CD14-positive monocyte (primary cell): ENCODE data around the gene EXOC4. TPM values are rescaled to one million over a fixed set of nuclear protein-coding genes. Genes with fewer than 3 reads are reported as not detected.

Experiments
- DNase-seq, 3 donors: peaks; one replicate each; pipeline ENCODE4 v3.0.0-alpha.2; 2011 to 2022
- H2AFZ ChIP-seq: 2 replicates; pipeline ENCODE4 v1.6.0; 2012; ENCODE audit warnings: mild to moderate bottlenecking, low read depth, low read length, inconsistent platforms; ENCODE audit not compliant: insufficient read depth, poor library complexity, severe bottlenecking
- H3K27ac ChIP-seq, 2 donors: 1 replicate in 1 of 2; 2 replicates in 1 of 2; pipeline ENCODE4 v1.5.1; 2012 to 2013; ENCODE audit warnings: low read length in 2 of 2, control low read depth in 1 of 2, inconsistent platforms in 1 of 2, low read depth in 1 of 2, mild to moderate bottlenecking in 1 of 2
- H3K27me3 ChIP-seq, 2 donors: one replicate each; pipeline versions ENCODE4 v1.6.0 to v1.6.1; 2011 to 2013; ENCODE audit warnings: low read length in 2 of 2; ENCODE audit not compliant: control insufficient read depth in 2 of 2, insufficient read depth in 2 of 2
- H3K36me3 ChIP-seq, 2 donors: replicated peaks in 1 of 2; 1 replicate in 1 of 2; 2 replicates in 1 of 2; pipeline versions ENCODE4 v1.5.1 to v1.6.1; 2012 to 2013; ENCODE audit warnings: low read length in 2 of 2, control low read depth in 1 of 2, inconsistent platforms in 1 of 2, mild to moderate bottlenecking in 1 of 2; ENCODE audit not compliant: insufficient read depth in 2 of 2, control insufficient read depth in 1 of 2
- H3K4me1 ChIP-seq, 2 donors: 1 replicate in 1 of 2; 2 replicates in 1 of 2; pipeline versions ENCODE4 v1.5.1 to v1.6.1; 2012 to 2013; ENCODE audit warnings: low read length in 2 of 2, control low read depth in 1 of 2, inconsistent platforms in 1 of 2, mild to moderate bottlenecking in 1 of 2, moderate library complexity in 1 of 2; ENCODE audit not compliant: insufficient read depth in 2 of 2, control insufficient read depth in 1 of 2
- H3K4me2 ChIP-seq: replicated peaks from 2 replicates; pipeline ENCODE3; 2012; ENCODE audit warnings: low read length, moderate library complexity, mild to moderate bottlenecking; ENCODE audit not compliant: poor library complexity, severe bottlenecking; ENCODE audit errors: extremely low read depth
- H3K4me3 ChIP-seq, 3 experiments: fragments of 200-600 bp in 1 of 3; sonication (generic) in 1 of 3; replicated peaks in 1 of 3; 1 replicate in 2 of 3; 2 replicates in 1 of 3; pipeline ENCODE4 v1.5.1; 2011 to 2013; ENCODE audit warnings: low read length in 3 of 3, mild to moderate bottlenecking in 3 of 3, control low read depth in 2 of 3, low read depth in 2 of 3, inconsistent platforms in 1 of 3, moderate library complexity in 1 of 3
- H3K79me2 ChIP-seq: 2 replicates; pipeline ENCODE4 v1.6.0; 2012; ENCODE audit warnings: mild to moderate bottlenecking, control low read depth, inconsistent platforms, low read length, moderate library complexity; ENCODE audit not compliant: insufficient read depth
- H3K9ac ChIP-seq: 2 replicates; pipeline ENCODE4 v1.6.0; 2017; ENCODE audit warnings: low read length, mild to moderate bottlenecking; ENCODE audit not compliant: insufficient read depth, poor library complexity, severe bottlenecking
- H3K9me3 ChIP-seq, 2 donors: replicated peaks in 1 of 2; 1 replicate in 1 of 2; 2 replicates in 1 of 2; pipeline versions ENCODE4 v1.5.1 to v1.6.1; 2012 to 2013; ENCODE audit warnings: low read length in 2 of 2, control low read depth in 1 of 2; ENCODE audit not compliant: control insufficient read depth in 1 of 2, insufficient read depth in 1 of 2
- H4K20me1 ChIP-seq: 2 replicates; pipeline ENCODE4 v1.6.0; 2012; ENCODE audit warnings: mild to moderate bottlenecking, low read length, control low read depth, moderate library complexity; ENCODE audit not compliant: insufficient read depth
- H3K27ac Mint-ChIP-seq, 7 donors: one replicate each; pipeline ENCODE4 v1.8.0; 2020; ENCODE audit warnings: mild to moderate bottlenecking in 7 of 7, mixed read lengths in 7 of 7, moderate library complexity in 6 of 7, inconsistent platforms in 2 of 7
- H3K27me3 Mint-ChIP-seq, 3 donors: one replicate each; pipeline ENCODE4 v1.8.0; 2021 to 2022; ENCODE audit warnings: low read depth in 3 of 3, mild to moderate bottlenecking in 3 of 3, mixed read lengths in 3 of 3, moderate library complexity in 3 of 3, inconsistent platforms in 1 of 3
- H3K36me3 Mint-ChIP-seq, 2 donors: one replicate each; pipeline ENCODE4 v1.8.0; 2020; ENCODE audit warnings: mixed read lengths in 2 of 2, inconsistent platforms in 1 of 2, mild to moderate bottlenecking in 1 of 2
- H3K4me1 Mint-ChIP-seq: one replicate; pipeline ENCODE4 v1.8.0; 2020; ENCODE audit warnings: mild to moderate bottlenecking, mixed read lengths
- H3K4me3 Mint-ChIP-seq, 2 donors: one replicate each; pipeline ENCODE4 v1.8.0; 2020; ENCODE audit warnings: mild to moderate bottlenecking in 2 of 2, mixed read lengths in 2 of 2, moderate library complexity in 1 of 2
- H3K9me3 Mint-ChIP-seq, 7 donors: one replicate each; pipeline ENCODE4 v1.8.0; 2020 to 2022; ENCODE audit warnings: mixed read lengths in 7 of 7, mild to moderate bottlenecking in 6 of 7, moderate library complexity in 6 of 7, inconsistent platforms in 2 of 7
- WGBS: methylation state at CpG from one replicate; pipeline ENCODE4 v1.1.5; 2013; ENCODE audit warnings: missing lambda C conversion rate; ENCODE audit not compliant: insufficient coverage; 5-methylcytosine and 5-hydroxymethylcytosine counted together
- intact Hi-C, 2 donors: fragments of 100-400 bp; cut with micrococcal nuclease; formaldehyde crosslinking; loops; one replicate each; pipeline versions ENCODE4 v1.15.0 to v1.15.1; 2023
- polyA plus RNA-seq, 3 donors: library from polyadenylated mRNA; depleted of rRNA in 1 of 3; unstranded in 2 of 3; stranded (reverse) in 1 of 3; fragments of 300-500 nt in 2 of 3; fragments of >200 nt in 1 of 3; fragmentation: Illumina TruSeq in 2 of 3; gene quantifications; 1 replicate in 2 of 3; 2 replicates in 1 of 3; pipeline ENCODE4 v1.2.3, GENCODE V29; 2012 to 2021
- TF ChIP-seq, protein P1 (sequence below): fragments of 200-600 bp; IDR thresholded peaks from one replicate; pipeline ENCODE4 v1.8.0; 2022; ENCODE audit warnings: antibody characterized with exemption, mild to moderate bottlenecking

Gene EXOC4
- polyA plus RNA-seq, 3 donors = 20.6 to 22.3 (median 22.3) TPM

DNA sequence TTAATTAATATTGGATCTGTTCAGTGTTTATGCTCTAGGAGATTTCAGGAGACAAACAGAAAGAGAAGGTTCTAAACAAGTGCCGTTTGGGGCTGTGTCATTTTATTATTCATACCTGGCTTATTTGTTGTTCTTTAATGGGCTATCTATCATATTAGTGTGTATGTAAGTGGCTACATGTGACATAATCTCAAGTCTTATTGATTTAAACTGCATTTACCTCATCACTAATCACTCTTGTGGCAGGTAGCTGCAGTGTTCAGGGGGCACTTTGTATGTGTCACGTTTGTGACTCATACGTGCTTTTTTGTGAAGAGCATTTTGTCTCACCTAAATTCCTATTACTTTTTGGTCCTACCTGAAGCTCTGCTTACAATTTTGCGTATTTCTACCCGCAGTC is 95.4 kb downstream of the EXOC4 start:
- peaks cover 18 to 24% of the 10 kb centered on the region in 2 donors for H3K36me3 Mint-ChIP-seq
- no peak for DNase-seq
- WGBS = 100% methylated on average over 2 of the region's 5 CpGs

DNA sequence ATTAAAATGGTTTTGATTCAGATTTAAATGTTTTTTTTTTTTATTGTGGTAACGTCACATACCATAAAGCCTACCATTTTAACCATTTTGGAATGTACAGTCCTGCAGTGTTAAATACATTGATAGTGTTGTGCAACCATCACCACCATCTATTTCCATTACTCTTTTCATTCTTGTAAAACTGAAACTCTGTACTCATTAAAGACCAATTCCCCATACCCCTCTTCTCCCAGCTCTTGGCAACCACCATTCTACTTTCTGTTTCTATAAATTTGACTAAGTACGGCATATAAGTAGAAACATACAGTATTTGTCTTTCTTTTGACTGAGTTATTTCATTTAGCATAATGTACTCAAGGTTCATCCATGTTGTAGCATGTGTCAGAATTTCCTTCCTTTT is 96.2 kb downstream of the EXOC4 start:
- H3K4me1 Mint-ChIP-seq = no peaks in the 10 kb centered on the region
- WGBS = no CpG with 5 or more reads among the region's 2 CpGs
- Histone ChIP-seq H3K36me3 (no peaks in the 10 kb centered on the region), H3K4me1 (no peaks in the 10 kb centered on the region), H3K27me3 (no peaks in the 10 kb centered on the region), H3K4me3 (no peak overlapping the region), H3K79me2 (no peaks in the 10 kb centered on the region), H3K9ac (no peak overlapping the region), H2AFZ (no peak overlapping the region), H3K27ac (no peak overlapping the region), H3K4me2 (no peak overlapping the region), H3K9me3 (peaks cover 0 to 12% of the 10 kb centered on the region in 2 donors), H4K20me1 (no peaks in the 10 kb centered on the region)
- peaks cover 0 to 2% (median 0%) of the 10 kb centered on the region in 3 donors for H3K27me3 Mint-ChIP-seq
- H3K27ac Mint-ChIP-seq = no peak overlapping the region
- DNase-seq = no peak
- TF ChIP-seq, protein P1, sequence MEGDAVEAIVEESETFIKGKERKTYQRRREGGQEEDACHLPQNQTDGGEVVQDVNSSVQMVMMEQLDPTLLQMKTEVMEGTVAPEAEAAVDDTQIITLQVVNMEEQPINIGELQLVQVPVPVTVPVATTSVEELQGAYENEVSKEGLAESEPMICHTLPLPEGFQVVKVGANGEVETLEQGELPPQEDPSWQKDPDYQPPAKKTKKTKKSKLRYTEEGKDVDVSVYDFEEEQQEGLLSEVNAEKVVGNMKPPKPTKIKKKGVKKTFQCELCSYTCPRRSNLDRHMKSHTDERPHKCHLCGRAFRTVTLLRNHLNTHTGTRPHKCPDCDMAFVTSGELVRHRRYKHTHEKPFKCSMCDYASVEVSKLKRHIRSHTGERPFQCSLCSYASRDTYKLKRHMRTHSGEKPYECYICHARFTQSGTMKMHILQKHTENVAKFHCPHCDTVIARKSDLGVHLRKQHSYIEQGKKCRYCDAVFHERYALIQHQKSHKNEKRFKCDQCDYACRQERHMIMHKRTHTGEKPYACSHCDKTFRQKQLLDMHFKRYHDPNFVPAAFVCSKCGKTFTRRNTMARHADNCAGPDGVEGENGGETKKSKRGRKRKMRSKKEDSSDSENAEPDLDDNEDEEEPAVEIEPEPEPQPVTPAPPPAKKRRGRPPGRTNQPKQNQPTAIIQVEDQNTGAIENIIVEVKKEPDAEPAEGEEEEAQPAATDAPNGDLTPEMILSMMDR = no peak
- no peak overlapping the region for H3K4me3 Mint-ChIP-seq
- peaks cover 15 to 22% of the 10 kb centered on the region in 2 donors for H3K36me3 Mint-ChIP-seq
- intact Hi-C loops = no loop called here
- H3K9me3 Mint-ChIP-seq = peaks cover 7 to 25% (median 13%) of the 10 kb centered on the region in 7 donors

More for the DNA sequence above, 95.4 kb downstream of the EXOC4 start:
- Histone ChIP-seq H4K20me1 (no peaks in the 10 kb centered on the region), H3K4me3 (no peak overlapping the region), H3K79me2 (no peaks in the 10 kb centered on the region), H2AFZ (no peak overlapping the region), H3K36me3 (no peaks in the 10 kb centered on the region), H3K9ac (no peak overlapping the region), H3K27ac (no peak overlapping the region), H3K4me2 (no peak overlapping the region), H3K9me3 (peaks cover 0 to 12% of the 10 kb centered on the region in 2 donors), H3K27me3 (no peaks in the 10 kb centered on the region), H3K4me1 (no peaks in the 10 kb centered on the region)
- intact Hi-C loops = no loop called here
- Mint-ChIP-seq H3K4me1 (no peaks in the 10 kb centered on the region), H3K9me3 (peaks cover 3 to 20% (median 11%) of the 10 kb centered on the region in 7 donors), H3K4me3 (no peak overlapping the region), H3K27me3 (peaks cover 0 to 2% (median 0%) of the 10 kb centered on the region in 3 donors), H3K27ac (no peak overlapping the region)
- TF ChIP-seq, protein P1 = no peak
